8988T (cell line): Measurements from ENCODE around the gene EDIL3.
"Not testable (repeated sequence)": the region's sequence is repeated elsewhere in the genome, so short reads cannot be mapped to it uniquely, and the experiment has no call there.

ENCODE experiments used
- DNase-seq: peaks from one replicate; pipeline ENCODE4 v3.0.0; 2011

The EDIL3 gene

GRCh38 chr5:84032324-84032723 is 352.4 kb downstream of the EDIL3 start:
- DNase-seq = no peak

GRCh38 chr5:84028093-84028492 is 356.6 kb downstream of the EDIL3 start:
- DNase-seq = no peak

- not testable (repeated sequence) for DNase-seq
Measured at GRCh38 chr5:84018521-84018920, 366.2 kb downstream of the EDIL3 start.

GRCh38 chr5:84017523-84018172 is 367.0 kb downstream of the EDIL3 start:
- DNase-seq = no peak

- DNase-seq = no peak
Measured at GRCh38 chr5:84016085-84016484, 368.6 kb downstream of the EDIL3 start.

GRCh38 chr5:84014966-84015365 is 369.7 kb downstream of the EDIL3 start:
- no peak for DNase-seq

GRCh38 chr5:83993803-83994202 is 390.9 kb downstream of the EDIL3 start:
- no peak for DNase-seq

GRCh38 chr5:83991566-83992224 is 393.0 kb downstream of the EDIL3 start:
- no peak for DNase-seq

GRCh38 chr5:83988293-83988685 is 396.4 kb downstream of the EDIL3 start:
- no peak for DNase-seq

- no peak for DNase-seq
Measured at GRCh38 chr5:83987513-83988292, 397.0 kb downstream of the EDIL3 start.

GRCh38 chr5:83983852-83984251 is 400.8 kb downstream of the EDIL3 start:
- no peak for DNase-seq

- no peak for DNase-seq
Measured at GRCh38 chr5:83973925-83974815, 410.5 kb downstream of the EDIL3 start.

- DNase-seq = no peak
Measured at GRCh38 chr5:83972909-83973308, 411.8 kb downstream of the EDIL3 start.

GRCh38 chr5:83972236-83972635 is 412.4 kb downstream of the EDIL3 start:
- no peak for DNase-seq

GRCh38 chr5:83967417-83967816 is 417.3 kb downstream of the EDIL3 start:
- no peak for DNase-seq

GRCh38 chr5:83965441-83965840 is 419.2 kb downstream of the EDIL3 start:
- no peak for DNase-seq

- no peak for DNase-seq
Measured at GRCh38 chr5:83964271-83964670, 420.4 kb downstream of the EDIL3 start.

- no peak for DNase-seq
Measured at GRCh38 chr5:83957188-83957587, 427.5 kb downstream of the EDIL3 start.

- DNase-seq = no peak
Measured at GRCh38 chr5:83956386-83956785, 428.3 kb downstream of the EDIL3 start.

GRCh38 chr5:83955916-83956315 is 428.8 kb downstream of the EDIL3 start:
- no peak for DNase-seq

- DNase-seq = no peak
Measured at GRCh38 chr5:83947763-83948162, 436.9 kb downstream of the EDIL3 start.

GRCh38 chr5:83946516-83946915 is 438.2 kb downstream of the EDIL3 start:
- no peak for DNase-seq

- DNase-seq = no peak
Measured at GRCh38 chr5:83942155-83942554, 442.5 kb downstream of the EDIL3 start.
